ENCODE results near the gene PRKAG2.
"Not testable (repeated sequence)": the region's sequence is repeated elsewhere in the genome, so short reads cannot be mapped to it uniquely, and the experiment has no call there.

PRKAG2 gene

DNA sequence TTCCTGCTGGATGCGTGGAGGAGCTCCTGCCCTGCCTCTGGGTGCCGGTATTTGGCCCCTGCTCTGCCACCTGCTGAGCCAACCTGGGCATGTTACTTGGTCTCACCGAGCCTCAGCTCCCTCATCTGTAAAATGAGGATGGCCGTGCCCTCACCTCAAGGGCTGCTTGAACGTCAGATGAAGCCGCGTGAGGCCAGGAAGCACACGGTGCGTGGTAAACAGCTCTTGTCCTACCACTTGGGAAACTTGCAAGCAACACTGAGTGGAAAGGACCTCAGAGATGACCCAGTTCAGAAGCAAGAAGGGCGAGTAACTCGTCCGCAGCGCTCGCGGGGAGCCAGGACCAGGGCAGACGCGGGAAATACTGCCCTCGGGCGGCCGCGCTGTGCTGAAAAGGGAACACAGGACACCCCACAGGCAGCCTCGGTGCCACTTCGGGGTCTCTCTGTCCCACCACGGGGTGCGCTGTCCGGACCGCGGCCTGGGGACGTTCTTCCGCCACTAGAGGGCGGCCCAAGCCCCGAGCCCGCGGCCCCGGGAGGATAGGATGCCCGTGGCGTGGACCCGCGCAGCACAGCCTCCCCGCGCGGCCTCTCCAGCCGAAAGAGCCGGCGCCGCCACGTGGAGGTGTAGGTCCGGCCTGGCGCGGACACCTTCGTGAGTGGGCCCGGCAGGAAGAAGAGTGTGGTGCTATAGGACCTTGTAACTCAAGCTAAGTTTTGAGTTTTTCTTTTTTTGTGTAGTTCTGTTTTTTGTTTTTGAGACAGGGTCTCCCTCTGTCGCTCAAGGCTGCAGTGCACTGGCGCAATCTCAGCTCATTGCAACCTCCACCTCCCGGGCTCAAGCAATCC lies 94.1 kb downstream of the PRKAG2 start:
- no peak for DNase-seq

DNA sequence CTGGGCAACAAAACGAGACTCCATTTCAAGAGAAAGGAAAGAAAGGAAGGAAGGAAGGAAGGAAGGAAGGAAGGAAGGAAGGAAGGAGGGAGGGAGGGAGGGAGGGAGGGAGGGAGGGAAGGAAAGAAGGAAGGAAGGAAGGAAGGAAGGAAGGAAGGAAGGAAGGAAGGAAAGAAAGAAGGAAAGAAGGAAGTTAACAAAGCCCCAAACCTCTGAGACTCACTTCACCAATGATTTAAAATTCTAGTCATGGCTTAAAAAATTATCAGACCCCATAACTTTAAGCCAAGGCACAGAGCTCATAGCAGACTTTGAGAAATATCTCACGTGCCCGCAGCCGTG lies 94.7 kb downstream of the PRKAG2 start:
- DNase-seq = not testable (repeated sequence)

DNA sequence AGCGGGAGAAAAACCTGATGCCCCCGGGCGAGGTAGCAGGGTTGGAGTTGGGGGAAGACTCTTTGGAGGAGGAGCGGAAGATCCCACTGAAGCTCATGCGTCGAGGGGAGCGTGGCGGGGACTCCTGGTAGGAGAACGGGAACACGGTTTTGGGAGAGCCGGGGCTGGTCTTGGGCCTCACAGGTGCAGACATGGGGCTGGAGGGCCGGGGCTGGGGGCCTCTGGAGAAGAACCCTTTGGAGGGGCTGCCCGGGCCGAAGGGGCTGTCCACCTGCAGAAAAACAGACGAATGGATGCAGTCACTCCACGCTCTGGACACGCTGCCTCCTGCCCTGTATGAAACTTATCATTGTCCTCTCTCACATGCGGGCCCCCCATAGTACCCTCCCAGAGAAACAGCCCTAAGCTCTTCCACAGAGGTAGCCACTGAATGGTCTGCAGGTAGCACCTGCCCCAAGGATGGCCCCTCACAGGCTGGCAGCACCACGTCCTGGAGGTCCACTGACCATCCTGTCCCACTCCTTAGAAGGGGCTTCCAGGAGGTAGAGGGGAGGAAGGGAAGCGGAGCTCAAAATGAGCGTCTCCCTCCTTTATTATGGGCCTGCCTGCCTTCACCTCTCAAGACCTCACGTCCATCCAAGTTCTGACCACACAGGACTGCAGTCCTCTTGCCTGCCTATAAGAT lies 95.6 kb downstream of the PRKAG2 start:
- no peak for DNase-seq

DNA sequence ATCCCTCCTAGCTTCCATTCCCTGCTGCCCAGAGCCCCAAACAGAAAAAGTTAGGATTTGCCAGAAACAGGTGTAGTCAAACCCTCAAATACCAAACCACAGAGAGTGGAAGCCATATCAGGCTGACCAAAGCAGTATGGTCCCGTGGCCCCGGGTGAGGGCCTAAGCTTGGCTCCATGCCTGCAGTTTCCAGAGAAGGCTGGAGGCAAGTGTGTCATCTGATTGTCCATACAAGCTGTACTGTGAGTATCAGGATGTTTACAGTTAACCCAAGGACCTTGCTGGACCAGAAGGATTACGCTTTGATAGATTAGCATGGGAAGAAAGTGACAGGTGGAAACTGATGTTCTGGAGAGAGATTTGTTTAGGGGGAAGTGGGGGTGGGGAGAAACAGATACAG lies 96.3 kb downstream of the PRKAG2 start:
- DNase-seq = no peak

DNA sequence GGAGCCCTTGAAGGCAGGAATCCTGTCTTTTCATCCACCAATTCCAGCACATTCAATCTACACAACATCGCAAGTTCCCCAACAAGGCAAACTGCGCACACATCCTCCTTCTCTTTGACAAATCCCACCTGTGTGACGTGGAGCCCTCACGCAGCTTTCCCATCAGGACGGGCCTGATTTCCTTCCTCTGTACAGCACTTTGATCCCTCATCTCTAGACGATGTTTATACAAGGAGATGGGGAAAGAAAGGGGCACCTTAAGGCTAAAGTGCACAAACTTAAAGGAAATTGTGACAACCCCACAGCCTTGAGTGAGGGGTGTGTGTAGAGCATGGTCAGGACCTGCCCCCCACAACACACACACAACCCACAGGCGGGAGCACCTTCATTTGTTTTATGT lies 97.2 kb downstream of the PRKAG2 start:
- no peak for DNase-seq

DNA sequence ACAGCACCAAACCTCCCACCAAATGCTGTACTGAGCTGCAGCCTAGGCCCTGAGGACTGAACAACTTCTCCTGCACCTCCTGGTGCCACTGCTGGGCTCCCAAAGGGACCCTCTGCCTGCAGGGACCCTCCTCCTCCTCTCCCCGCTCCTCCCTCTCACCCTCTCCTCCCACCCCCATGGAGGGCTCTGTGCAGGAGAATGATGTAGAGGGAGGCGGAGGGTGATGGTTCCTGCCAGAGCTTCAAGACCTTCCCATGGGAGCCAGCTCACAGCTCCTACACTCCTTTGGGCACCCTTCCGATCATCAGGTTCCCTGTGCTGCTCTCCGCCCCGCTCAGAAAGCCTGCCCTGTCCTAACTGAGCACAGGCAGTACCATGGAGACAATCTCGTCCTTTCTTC lies 97.7 kb downstream of the PRKAG2 start:
- no peak for DNase-seq

DNA sequence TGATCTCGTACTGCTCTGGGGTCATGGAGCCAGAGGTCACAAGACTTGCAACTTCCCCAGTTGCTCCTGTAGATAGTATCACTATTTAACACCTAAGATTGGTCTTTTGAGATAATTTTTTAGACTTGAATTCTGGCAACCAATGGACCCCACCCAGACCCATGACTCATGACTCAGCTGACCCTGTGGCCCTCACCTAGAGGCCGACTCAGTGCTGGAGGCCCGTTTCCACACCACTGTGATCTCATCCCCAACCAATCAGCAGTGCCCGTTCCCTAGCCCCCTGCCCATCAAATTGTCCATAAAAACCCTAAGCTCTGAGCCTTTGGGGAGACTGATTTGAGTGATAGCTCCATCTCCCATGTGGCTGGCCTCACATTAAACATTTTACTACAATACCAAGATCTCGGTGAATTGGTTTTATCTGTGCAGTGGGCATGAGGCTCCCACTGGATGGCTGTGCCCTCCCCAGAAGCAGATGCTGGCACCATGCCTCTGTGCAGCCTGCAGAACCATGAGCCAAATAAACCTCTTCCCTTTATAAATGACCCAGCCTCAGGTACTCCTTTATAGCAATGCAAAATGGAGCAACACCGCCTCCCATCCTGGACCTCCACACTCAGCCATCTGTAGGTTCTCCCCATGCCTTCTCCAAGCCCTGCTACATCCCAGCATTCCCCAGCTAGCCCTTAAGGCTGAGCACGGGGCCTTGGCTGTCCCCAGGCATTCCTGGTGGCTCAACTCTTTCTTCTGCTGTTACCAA lies 98.8 kb downstream of the PRKAG2 start:
- DNase-seq = no peak

DNA sequence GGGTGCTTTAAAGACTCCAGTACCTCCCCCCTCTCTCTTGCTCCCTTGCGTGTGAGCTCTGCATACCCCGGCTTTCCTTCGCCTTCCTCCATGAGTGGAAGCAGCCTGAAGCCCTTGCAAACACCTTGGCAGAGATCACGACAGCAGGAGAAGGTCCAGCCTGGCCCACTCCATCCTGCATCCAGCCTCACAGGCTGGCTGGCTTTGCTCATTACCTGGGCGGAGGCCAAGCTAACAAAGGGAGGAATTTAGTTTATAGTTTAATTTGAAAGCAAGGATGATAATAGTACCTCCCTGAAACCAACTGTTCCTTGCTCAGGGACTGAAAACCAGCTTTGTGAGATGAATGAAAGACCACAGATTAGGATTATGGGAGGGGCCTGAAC lies 99.4 kb downstream of the PRKAG2 start:
- DNase-seq = no peak

DNA sequence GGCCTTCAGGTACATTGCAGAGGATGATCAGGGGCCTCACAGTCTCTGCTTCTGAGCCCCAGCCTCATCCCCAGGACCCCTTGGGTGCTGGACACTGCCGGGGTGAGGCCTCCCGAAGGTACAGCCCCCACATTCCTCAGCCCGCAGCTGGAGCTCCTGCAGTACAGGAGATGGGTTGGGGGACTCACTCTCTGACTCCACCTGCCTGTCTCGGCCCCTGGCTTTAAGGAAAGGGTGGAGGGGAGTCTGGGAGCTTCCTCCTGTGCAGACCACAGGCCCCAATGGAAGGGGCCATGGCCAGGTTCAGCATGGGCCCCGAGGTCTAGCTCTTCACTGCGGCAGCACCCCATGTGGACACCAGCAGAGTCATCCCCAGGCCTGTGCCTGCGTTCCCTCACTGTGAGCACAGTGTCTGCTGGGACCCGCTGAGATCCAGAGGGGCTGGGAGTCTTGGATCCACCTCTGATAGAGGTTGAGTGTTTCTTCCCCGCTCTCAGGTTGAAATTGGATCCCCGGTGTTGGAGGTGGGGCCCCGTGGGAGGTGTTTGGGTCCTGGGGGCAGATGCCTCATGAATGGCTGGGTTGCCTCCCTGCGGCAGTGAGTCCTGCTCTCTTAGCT lies 99.9 kb downstream of the PRKAG2 start:
- DNase-seq = no peak

DNA sequence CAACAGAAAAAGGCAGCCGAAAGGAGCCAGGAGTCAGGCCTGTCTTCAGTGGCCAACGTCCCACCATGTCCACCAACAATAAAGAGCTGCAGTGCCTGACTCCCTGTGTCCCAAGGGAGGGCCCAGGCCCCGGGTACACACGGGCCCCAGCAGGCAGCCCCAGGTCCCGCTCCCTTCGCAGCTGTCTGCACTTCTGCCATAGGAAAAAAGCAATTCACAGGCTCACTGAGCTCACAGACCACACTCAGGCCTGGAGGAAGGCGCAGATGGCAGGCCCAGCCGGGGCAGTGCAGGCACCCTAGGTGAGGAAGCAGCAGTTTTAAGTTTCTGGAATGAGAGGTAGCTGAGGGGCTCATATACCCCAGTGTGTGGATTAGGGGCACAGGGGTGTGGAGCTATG lies 100.5 kb downstream of the PRKAG2 start:
- DNase-seq = no peak

DNA sequence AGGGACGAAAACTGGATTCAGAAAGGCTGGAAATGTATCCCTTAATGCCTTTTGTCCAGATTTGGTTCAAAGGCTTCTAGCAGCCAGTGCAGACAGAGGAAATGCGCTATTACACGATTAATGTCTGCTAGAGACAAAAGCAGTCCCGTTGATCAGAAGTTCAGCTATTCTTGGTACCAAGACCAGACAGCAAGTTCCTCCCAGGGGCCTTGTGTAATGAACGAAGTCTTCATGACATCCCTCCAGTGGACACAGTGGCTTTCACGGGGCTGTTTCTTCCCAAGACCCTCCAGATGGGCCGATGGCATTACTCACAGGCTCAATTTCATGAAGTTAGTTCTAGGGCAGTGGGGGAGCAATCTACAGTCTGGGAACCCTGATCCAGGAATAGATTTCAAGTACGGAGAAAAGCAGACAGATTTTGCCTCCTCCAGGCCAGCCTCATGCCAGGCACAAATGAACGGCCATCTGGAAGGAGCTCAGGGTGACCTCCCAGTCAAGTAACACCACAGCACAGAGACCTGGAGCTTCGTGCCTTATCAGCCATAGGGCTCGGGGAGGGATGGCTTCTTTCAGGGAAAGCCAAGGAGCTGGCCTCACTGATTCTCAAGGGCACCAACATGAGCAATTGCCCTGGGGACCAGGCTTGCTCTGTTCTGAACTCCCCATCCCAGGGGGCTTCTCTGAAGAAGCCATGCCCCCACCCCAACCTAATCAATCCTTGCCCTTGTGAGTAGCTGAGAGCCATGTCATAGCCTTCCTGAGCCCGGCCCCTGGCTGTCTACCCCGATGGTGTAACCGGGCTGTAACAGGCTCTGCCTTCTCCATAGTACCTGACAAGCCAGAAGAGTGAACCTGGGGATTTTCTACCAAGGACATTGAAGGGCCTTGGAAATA lies 101.1 kb downstream of the PRKAG2 start:
- DNase-seq = no peak

DNA sequence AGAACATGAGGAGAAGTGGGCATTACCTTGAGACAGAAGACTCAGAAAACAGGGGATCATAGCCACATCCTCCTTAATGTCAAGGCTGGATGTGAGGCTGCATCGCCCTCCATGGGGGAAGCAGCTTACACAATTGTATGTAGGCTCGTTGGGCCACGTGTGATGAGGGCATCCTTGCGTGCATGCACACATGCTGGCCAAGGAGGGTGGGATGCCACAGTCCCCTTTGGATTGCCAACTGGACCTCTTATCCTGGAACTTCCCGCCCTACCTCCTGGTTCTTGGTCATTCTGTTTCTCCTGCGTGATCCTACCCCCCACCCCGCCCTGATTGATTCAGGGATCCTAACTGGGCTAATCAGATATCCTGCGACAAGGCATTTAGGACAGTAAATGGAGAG lies 102.0 kb downstream of the PRKAG2 start:
- no peak for DNase-seq

DNA sequence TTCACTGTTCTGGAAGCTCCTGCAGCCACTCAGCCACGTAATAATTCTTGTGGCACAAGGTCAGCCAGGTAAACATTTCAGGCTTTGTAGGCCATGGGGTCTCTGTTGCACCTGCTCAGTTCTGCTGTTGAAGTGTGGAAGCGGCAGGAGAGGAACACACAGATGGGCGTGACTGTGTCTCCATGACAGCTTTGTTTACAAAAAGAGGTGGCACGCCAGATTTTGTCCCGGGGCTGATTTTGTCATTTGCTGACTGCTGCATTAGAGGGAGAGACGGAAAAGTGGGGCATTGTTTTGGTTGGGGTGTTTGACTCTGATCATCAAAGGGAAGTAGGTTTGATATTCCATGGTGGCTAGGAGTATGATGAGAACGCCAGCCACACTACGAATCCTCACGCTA lies 103.1 kb downstream of the PRKAG2 start:
- DNase-seq = no peak

DNA sequence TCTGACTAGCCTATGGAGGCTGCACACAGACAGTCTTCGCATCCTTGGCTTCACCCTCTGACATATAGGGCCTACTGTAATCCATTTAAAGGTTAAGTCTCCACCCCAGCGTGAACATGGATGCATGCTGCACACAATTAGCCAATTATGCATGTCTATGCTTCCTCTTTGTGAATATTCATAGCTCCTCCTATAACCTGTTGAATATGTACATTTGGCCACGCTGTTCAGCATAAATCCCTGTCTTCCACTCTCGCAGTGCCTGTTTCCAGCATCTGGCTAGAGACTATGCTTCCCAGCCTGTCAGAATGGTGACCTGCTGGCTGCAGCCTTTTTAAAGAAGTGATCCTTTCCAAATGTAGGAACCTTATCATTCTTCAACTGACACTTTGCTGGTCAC lies 106.7 kb downstream of the PRKAG2 start:
- no peak for DNase-seq

DNA sequence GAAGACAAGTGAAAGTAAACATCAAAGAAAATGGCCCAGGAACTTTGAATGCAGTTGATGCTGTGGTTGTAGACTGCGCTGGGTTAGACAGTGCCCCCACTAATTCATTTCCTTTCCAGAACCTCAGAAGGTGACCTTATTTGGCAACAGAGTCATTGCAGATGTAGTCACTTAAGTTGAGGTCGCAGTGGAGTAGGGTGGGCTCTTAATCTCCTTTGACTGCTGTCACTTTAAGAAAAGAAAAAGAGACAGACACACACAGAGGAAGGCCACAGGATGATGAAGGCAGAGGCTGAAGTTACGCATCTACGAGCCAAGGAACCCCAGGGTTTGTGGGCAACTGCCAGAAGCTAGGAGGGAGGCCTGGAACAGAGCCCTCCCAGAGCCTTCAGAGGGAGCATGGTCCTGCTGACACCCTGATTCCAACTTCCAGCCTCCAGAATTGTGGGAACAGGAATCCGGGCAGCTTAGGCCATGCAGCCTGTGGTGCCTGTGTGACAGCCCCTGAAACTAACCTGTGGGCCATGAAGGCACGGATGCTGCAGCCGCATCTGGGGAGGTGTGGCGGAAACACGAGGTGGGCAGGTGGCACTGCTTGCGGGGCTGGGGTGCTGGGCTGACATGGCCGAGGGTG lies 107.6 kb downstream of the PRKAG2 start:
- DNase-seq = no peak

DNA sequence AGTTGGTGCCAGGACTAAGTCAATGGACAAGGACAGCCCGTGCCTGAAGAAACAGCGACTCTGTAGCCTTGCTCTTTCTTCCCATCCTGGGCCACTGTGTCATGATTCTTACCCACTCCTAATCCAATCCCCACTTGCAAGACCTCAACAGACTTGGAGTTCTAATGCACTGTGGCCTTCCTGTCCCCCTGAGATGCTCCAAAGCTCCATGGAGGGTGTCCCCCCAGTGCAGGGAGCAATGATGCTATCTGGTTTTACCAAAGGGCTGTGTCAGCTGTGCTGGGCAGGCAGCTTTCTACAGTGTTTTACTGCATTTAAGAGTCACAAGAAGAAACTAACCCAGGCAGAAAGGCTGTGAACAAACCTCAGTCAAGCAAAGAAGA lies 108.1 kb downstream of the PRKAG2 start:
- DNase-seq = no peak

DNA sequence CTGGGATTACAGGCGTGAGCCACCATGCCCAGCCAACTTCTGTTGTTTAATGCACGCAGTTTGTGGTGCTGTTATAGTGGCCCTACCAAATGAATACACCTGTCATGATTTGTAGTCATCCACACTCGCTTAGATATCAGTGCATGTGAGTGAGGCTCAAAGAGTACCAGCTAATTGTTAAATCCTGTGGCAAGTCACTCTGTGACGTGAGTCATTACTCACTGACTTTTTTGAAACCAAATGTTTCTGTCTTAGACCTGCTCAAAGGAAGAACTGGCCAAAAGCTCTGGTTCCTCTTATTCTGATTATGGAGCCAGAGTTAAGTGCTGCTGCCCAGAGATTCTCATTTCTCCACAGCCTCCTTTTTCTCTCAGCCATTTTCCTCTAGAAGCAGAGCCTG lies 109.4 kb downstream of the PRKAG2 start:
- DNase-seq = no peak

DNA sequence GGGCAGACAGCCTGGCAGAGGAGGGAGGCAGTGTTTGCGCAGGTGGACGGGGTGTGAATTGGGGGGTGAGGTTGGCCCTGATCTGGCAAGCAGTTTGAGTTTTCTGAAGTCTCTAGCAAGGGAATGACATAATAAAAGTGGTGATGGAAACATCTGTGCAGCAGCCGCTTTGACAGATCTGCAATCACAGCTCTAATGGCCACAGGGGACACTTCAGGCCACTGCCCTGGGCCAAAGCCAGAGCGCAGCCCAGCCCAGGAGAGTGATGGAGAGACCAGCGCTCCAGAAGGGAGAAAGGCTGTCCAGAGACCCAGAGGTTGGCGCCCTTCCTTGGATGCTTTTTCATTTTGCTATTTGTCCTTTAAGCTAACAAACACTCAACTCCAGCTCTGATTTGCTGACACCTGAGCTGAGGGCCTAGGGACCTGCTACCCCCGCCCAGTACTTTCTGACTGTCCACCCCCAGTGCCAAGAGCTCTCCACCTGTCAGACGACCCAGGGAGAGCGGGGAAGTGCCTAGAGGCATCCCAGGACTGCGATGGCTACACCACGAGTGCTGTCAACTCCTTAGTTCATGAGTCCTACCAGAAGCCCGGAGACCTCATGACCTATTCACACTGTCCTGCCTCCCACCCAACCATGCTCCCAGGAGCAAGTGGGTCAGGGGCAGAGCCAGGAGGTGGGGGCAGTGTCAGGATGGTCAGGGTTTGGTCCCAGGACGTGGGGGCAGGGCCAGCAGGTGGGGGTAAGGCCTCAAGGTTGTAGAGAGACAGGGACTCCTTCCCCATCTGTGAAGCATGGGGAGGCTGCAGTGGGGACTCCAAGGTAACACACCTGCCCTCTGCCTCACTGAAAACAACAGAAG lies 112.6 kb downstream of the PRKAG2 start:
- no peak for DNase-seq

DNA sequence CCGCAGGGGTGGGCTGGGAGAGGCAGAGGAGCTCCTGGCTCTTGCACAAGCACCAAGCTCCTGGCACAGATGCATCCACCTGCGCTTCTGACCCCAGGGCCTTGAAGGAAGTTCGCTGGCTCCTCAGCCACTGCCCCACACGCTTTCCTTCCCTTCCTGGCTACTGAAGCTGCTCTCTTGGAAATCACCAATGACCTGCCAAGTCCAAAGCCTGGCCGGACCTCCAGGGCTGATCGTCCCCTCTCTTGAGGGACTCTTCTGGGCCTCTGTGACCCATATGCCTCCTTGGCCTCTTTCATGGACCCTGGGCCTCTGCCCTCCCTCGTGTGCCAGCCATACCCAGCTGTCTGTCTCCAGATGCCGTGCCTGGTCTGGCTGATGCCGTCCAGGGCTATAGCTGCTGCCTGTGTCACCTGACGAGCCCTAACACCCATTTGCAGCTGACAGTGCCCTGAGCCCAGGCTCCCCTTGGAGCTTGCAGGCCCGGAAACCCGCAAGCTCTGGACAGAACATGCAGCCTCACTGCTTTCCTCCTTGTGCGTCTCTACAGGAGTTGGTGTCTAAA lies 113.4 kb downstream of the PRKAG2 start:
- no peak for DNase-seq

DNA sequence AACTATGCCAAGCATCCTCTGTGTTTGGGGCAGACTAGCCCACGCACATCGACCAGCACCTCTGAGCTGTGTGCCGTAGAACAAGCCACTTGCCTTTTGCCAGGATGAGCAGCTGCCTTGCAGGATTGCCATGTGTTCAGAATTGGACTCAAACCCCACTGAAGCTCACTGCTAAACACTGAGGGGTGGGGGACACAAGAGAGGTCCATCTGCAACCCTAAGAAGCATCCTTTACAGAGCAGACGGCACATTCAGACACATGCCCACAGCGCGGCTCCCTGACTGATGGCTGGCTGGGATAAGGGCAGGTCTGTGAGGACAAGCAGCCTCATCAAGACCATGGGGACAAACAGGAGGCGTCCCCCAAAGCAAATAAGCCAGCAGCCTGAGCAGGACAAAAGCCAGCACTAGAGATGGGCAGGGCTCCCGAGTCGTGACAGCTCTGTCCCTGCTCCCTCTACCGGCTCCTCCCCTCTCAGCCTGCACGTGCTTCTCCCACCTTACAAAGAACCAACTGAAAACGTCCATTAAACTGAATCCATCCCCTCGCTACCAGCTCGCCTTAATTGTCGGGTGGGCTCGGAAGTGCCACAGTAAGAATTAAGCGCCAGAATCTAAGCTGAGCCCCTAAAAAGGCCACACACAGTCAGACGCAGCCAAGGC lies 114.2 kb downstream of the PRKAG2 start:
- DNase-seq = no peak
